Memory B cell (primary cell): ENCODE results near the gene USH1C.
A peak's percentile ranks its signal among the peaks of the same experiment; 100 is the strongest.

Source experiments
- ATAC-seq: fragments of 150-1000 bp; cut with Tn5 transposase; 2 replicates; pipeline ENCODE4 v1.10.0; 2021; ENCODE audit warnings: low read depth, mild to moderate bottlenecking, moderate library complexity
- DNase-seq, 2 donors: peaks; one replicate each; pipeline ENCODE4 v3.0.0; 2022; ENCODE audit warnings: low spot score in 2 of 2
- H3K27ac Mint-ChIP-seq: one replicate; pipeline ENCODE4 v1.8.0; 2022; ENCODE audit warnings: mild to moderate bottlenecking, moderate library complexity, mixed read lengths
- H3K27me3 Mint-ChIP-seq: one replicate; pipeline ENCODE4 v1.8.0; 2022; ENCODE audit warnings: mixed read lengths
- H3K36me3 Mint-ChIP-seq: one replicate; pipeline ENCODE4 v1.8.0; 2022; ENCODE audit warnings: mild to moderate bottlenecking, mixed read lengths
- H3K4me1 Mint-ChIP-seq: one replicate; pipeline ENCODE4 v1.8.0; 2022; ENCODE audit warnings: mixed read lengths
- H3K4me3 Mint-ChIP-seq: one replicate; pipeline ENCODE4 v1.8.0; 2022; ENCODE audit warnings: mild to moderate bottlenecking, moderate library complexity, mixed read lengths
- H3K9me3 Mint-ChIP-seq: one replicate; pipeline ENCODE4 v1.8.0; 2022; ENCODE audit warnings: mixed read lengths

The USH1C gene

DNA sequence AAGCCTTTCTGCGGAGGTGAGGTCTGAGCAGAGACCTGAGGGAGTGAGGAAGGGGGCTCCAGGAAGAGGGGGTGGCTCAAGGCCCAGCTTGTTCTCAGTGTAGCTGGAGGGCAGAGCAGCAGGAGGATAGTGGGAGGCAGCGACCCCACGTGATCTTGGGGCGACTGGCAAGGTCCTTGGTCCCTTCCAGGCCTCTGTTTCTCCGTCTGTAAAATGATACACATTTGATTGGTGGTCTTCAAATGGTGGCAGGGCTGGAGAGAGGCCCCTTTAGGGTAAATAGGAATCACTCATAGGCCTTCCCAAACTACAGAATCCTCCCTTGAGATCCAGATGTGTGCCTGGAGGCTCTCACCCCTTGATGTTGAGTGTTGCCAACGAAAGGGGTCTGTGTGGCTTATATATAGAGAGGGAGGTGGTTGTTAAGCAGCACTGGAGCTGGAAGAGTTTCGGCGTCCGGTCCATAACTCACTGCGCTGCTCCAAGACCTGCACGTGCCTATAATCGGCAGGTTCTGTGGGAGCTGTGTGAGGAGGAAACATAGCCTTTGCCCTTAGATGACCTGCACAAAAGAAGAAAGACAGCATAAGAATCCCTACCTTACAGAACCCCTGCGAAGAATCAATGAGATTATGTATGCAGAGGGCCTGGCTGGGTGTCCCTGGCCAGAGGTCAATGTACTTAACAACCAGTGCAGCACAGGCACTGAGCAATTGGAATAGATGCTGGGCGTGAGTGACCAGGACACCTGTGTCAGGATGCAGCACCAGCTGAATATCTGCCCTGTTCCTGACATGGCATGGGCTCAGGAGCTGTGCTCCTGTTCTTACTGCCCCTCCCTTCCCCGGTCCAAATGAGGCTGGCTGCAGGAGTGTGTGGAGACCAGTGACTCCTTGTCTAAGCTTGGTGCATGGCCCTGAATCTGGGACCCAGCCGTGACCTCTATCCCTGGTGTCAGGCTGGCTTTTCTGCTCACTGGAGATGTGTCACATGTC, 31.5 kb upstream of the USH1C start:
- peaks cover 16% of the 10 kb centered on the region for H3K27me3 Mint-ChIP-seq
- H3K9me3 Mint-ChIP-seq: no peaks in the 10 kb centered on the region
- no peak overlapping the region for H3K4me3 Mint-ChIP-seq
- peaks cover 6% of the 10 kb centered on the region for H3K4me1 Mint-ChIP-seq
- H3K36me3 Mint-ChIP-seq: no peaks in the 10 kb centered on the region
- H3K27ac Mint-ChIP-seq: no peak overlapping the region
- no peak for DNase-seq
- ATAC-seq: no peak

DNA sequence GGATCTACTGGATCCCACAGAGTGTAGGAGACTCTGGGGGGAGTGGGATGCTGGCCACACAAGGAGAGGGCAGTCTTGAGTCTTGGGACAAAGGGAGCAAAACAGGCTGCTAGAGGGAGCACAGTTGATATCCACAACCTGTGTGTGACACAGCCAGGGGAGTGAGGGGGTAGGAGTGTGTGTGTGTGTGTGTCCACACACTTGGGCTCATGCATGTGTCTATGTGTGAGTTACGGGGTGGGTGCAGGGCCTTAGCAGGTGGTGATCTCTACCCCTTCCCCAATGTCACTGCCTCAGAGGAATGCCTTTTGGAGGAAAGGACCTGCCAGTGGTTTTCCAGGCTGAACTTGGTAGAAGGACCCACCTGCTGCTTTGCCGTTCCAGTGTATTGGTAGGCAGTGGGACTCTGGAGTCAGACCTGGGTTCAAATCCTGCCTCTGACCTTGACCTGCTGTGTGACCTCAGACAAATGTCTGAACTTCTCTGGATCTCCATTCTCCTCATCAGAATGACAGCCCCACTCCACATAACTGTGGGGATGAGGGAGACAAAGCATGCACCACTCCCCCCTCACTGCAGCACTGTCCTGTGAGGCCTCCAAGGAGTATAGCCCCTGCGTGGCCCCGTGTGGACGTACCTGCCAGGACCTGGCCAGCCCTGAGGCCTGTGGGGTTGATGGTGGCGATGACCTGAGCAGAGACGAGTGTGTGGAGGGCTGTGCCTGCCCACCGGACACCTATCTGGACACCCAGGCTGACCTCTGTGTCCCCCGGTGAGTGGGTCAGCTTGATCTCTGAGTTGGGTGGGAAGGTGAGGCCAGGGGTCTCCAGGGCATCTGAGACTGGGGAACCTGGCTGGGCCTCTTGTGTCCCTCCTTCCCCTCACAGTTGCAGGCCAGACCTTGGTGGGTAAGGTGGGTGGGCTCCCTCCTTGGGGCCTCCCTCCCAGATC, 30.2 kb upstream of the USH1C start:
- Mint-ChIP-seq H3K27me3 (peaks cover 16% of the 10 kb centered on the region), H3K9me3 (no peaks in the 10 kb centered on the region), H3K4me3 (no peak overlapping the region), H3K27ac (no peak overlapping the region), H3K4me1 (peaks cover 6% of the 10 kb centered on the region), H3K36me3 (no peaks in the 10 kb centered on the region)
- no peak for ATAC-seq
- no peak for DNase-seq

DNA sequence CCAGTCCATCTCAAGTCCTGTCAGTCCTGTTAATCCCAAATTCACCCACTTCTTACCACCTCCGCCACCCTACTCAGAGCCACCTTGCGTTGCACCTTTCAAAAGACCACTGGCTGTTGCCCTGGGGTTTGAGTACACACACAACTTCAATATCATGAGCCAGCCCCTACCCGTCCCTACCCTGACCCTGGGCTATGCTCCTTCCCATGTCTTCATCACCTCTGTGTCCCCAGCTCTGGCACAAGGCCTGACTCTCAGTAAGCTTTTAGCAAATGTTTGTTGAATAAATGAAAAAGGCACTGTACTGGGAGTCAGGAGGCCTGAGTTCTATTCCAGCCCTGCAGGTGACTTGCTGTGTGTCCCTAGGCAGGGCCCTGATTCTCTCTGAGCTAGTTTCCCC, 29.3 kb upstream of the USH1C start:
- H3K4me1 Mint-ChIP-seq: peaks cover 6% of the 10 kb centered on the region
- H3K27me3 Mint-ChIP-seq: peaks cover 16% of the 10 kb centered on the region
- H3K36me3 Mint-ChIP-seq: no peaks in the 10 kb centered on the region
- H3K9me3 Mint-ChIP-seq: no peaks in the 10 kb centered on the region
- no peak overlapping the region for H3K4me3 Mint-ChIP-seq
- no peak overlapping the region for H3K27ac Mint-ChIP-seq
- DNase-seq (no peak), ATAC-seq (no peak)

DNA sequence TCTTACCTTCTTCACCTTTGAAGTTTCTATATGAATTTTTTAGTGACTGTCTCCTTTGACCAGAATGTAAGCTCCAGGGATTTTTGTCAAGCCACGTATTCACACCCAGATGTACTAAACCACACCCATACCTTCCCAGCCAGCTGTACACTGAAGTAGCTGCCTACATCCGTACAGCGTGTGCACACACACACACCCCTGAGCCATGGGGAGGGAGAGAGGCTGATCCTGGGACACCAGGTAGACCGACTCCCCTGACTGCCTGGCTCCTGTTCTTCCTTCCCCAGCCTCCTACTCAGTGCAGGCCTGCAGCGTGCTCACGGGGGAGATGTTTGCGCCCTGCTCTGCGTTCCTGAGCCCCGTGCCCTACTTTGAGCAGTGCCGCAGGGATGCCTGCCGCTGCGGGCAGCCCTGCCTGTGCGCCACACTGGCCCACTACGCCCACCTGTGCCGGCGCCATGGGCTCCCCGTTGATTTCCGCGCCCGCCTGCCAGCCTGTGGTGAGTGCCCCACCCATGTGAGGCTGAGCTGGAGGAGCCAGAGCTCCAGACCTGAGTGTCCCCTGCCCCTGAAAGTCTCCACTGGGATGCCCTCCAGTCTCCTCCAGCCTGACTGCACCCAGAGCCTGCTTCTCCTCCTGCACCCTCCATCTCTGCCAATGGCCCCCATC, 28.7 kb upstream of the USH1C start:
- peaks cover 13% of the 10 kb centered on the region for H3K27me3 Mint-ChIP-seq
- H3K27ac Mint-ChIP-seq: peak overlapping the region; percentile 1

GRCh38 chr11:17572359-17572690, 28.1 kb upstream of the USH1C start:
- peaks cover 13% of the 10 kb centered on the region for H3K27me3 Mint-ChIP-seq
- H3K36me3 Mint-ChIP-seq: no peaks in the 10 kb centered on the region
- DNase-seq (no peak), ATAC-seq (peak; percentile 75)
- H3K27ac Mint-ChIP-seq: peak overlapping the region; percentile 1
- H3K4me1 Mint-ChIP-seq: peaks cover 6% of the 10 kb centered on the region
- H3K4me3 Mint-ChIP-seq: no peak overlapping the region
- no peaks in the 10 kb centered on the region for H3K9me3 Mint-ChIP-seq

More for the DNA sequence above, 28.7 kb upstream of the USH1C start:
- no peaks in the 10 kb centered on the region for H3K9me3 Mint-ChIP-seq
- H3K36me3 Mint-ChIP-seq: no peaks in the 10 kb centered on the region
- ATAC-seq (no peak), DNase-seq (no peak)
- peaks cover 6% of the 10 kb centered on the region for H3K4me1 Mint-ChIP-seq
- no peak overlapping the region for H3K4me3 Mint-ChIP-seq

GRCh38 chr11:17571431-17572358, 27.5 kb upstream of the USH1C start:
- ATAC-seq (no peak), DNase-seq (no peak)

DNA sequence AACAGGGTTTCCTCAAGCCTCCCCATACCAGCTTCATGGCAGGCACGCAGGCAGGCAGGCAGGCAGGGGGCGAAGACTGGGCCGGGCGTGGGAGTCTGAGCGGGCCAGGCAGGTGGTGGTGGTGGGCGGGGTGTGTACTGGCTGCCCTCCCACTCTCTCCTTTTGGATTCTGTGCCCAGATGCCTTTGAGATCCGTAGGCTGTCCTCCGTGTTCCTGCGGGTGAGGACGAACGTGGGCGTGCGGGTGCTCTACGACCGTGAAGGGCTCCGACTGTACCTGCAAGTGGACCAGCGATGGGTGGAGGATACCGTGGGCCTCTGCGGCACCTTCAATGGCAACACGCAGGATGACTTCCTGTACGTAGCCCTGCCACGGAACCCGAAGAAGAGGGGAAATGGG, 25.8 kb upstream of the USH1C start:
- ATAC-seq (no peak), DNase-seq (no peak)
- Mint-ChIP-seq H3K36me3 (no peaks in the 10 kb centered on the region), H3K27me3 (peaks cover 9% of the 10 kb centered on the region), H3K4me1 (peaks cover 6% of the 10 kb centered on the region), H3K4me3 (no peak overlapping the region), H3K27ac (no peak overlapping the region), H3K9me3 (no peaks in the 10 kb centered on the region)

More at GRCh38 chr11:17571431-17572358, 27.5 kb upstream of the USH1C start:
- no peak overlapping the region for H3K4me3 Mint-ChIP-seq
- peaks cover 6% of the 10 kb centered on the region for H3K4me1 Mint-ChIP-seq
- H3K27me3 Mint-ChIP-seq: peaks cover 12% of the 10 kb centered on the region
- no peak overlapping the region for H3K27ac Mint-ChIP-seq
- H3K9me3 Mint-ChIP-seq: no peaks in the 10 kb centered on the region
- no peaks in the 10 kb centered on the region for H3K36me3 Mint-ChIP-seq

GRCh38 chr11:17568944-17569343, 24.7 kb upstream of the USH1C start:
- no peak overlapping the region for H3K27ac Mint-ChIP-seq
- no peaks in the 10 kb centered on the region for H3K36me3 Mint-ChIP-seq
- ATAC-seq (no peak), DNase-seq (no peak)
- peaks cover 7% of the 10 kb centered on the region for H3K27me3 Mint-ChIP-seq
- peaks cover 6% of the 10 kb centered on the region for H3K4me1 Mint-ChIP-seq
- H3K4me3 Mint-ChIP-seq: no peak overlapping the region
- H3K9me3 Mint-ChIP-seq: no peaks in the 10 kb centered on the region

DNA sequence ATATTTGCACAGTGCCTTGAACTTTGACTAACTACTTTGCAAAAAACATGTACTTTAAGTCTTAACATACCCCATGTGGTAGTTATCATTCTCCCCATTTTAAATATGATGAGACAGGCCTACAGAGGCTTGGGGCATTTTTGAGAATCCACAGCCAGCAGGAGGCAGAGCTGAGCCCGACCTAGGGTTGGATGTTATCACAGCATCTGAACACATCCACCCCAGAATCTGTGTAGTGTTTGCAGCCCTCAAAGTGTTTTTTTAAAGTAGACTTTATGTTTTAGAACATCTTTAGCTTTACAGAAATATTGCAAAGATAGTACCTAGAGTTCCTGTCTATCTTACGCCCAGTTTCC, 20.4 kb upstream of the USH1C start:
- Mint-ChIP-seq H3K4me1 (no peaks in the 10 kb centered on the region), H3K4me3 (no peak overlapping the region), H3K9me3 (no peaks in the 10 kb centered on the region), H3K36me3 (no peaks in the 10 kb centered on the region), H3K27ac (no peak overlapping the region), H3K27me3 (peaks cover 5% of the 10 kb centered on the region)
- ATAC-seq: no peak
- no peak for DNase-seq

GRCh38 chr11:17563961-17564686, 19.9 kb upstream of the USH1C start:
- Mint-ChIP-seq H3K4me1 (no peaks in the 10 kb centered on the region), H3K27ac (no peak overlapping the region), H3K27me3 (peaks cover 7% of the 10 kb centered on the region), H3K9me3 (no peaks in the 10 kb centered on the region), H3K4me3 (no peak overlapping the region), H3K36me3 (no peaks in the 10 kb centered on the region)
- ATAC-seq: no peak
- no peak for DNase-seq

GRCh38 chr11:17563231-17563646, 19.0 kb upstream of the USH1C start:
- H3K27me3 Mint-ChIP-seq: peaks cover 8% of the 10 kb centered on the region
- H3K9me3 Mint-ChIP-seq: no peaks in the 10 kb centered on the region
- no peak for DNase-seq
- no peaks in the 10 kb centered on the region for H3K4me1 Mint-ChIP-seq
- no peaks in the 10 kb centered on the region for H3K36me3 Mint-ChIP-seq
- ATAC-seq: no peak
- no peak overlapping the region for H3K27ac Mint-ChIP-seq
- H3K4me3 Mint-ChIP-seq: no peak overlapping the region

GRCh38 chr11:17561526-17561925, 17.3 kb upstream of the USH1C start:
- H3K9me3 Mint-ChIP-seq: no peaks in the 10 kb centered on the region
- no peaks in the 10 kb centered on the region for H3K36me3 Mint-ChIP-seq
- H3K4me1 Mint-ChIP-seq: no peaks in the 10 kb centered on the region
- DNase-seq (no peak), ATAC-seq (no peak)
- no peak overlapping the region for H3K4me3 Mint-ChIP-seq
- peaks cover 11% of the 10 kb centered on the region for H3K27me3 Mint-ChIP-seq
- H3K27ac Mint-ChIP-seq: no peak overlapping the region

DNA sequence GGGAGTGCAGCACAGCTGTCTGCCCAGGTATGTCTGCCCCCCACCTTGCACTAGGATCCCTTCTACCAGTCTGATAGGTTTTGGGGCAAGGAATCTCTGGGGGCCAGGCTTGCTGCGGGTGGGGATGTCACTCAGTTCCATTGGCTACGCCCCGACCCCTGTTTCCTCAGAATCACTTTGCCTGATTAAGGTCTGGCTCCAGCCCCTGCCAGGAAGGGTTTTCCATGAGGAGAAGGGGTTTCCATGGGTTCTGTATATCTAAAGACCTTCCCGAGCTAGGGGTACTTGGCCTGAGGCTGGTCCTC, 16.8 kb upstream of the USH1C start:
- DNase-seq: no peak
- peaks cover 11% of the 10 kb centered on the region for H3K27me3 Mint-ChIP-seq
- no peaks in the 10 kb centered on the region for H3K4me1 Mint-ChIP-seq
- ATAC-seq: no peak
- no peaks in the 10 kb centered on the region for H3K9me3 Mint-ChIP-seq
- no peaks in the 10 kb centered on the region for H3K36me3 Mint-ChIP-seq
- H3K4me3 Mint-ChIP-seq: no peak overlapping the region
- H3K27ac Mint-ChIP-seq: no peak overlapping the region
